GM12878 (cell line): ENCODE measurements around the gene ORAI1. TPM values are rescaled to one million over a fixed set of nuclear protein-coding genes. Genes with fewer than 3 reads are reported as not detected.

Experiments
- CBX3 ChIP-seq: fragments of 200-600 bp; sonication (generic); IDR thresholded peaks from 2 replicates; pipeline ENCODE4 v1.6.1; 2016; ENCODE audit warnings: low read depth, borderline replicate concordance
- CHD1 ChIP-seq: IDR thresholded peaks from 2 replicates; pipeline ENCODE4 v1.6.1; 2012; ENCODE audit warnings: low read depth, low read length, improper control_type of control experiment
- CREB1 ChIP-seq: IDR thresholded peaks from 2 replicates; pipeline ENCODE4 v1.6.1; 2012; ENCODE audit warnings: low read depth, mild to moderate bottlenecking, inconsistent platforms
- EED ChIP-seq: sonication (generic); IDR thresholded peaks from 2 replicates; pipeline ENCODE4 v1.6.1; 2016; ENCODE audit warnings: antibody characterized with exemption, low read depth
- EP300 ChIP-seq, 2 experiments: fragments of 150-350 bp in 1 of 2; IDR thresholded peaks; 2 replicates each; pipeline ENCODE4 v1.6.1; 2011 to 2012; ENCODE audit warnings: low read depth in 2 of 2, low read length in 2 of 2, borderline replicate concordance in 1 of 2, improper control_type of control experiment in 1 of 2, inconsistent platforms in 1 of 2; ENCODE audit not compliant: control insufficient read depth in 1 of 2
- IRF3 ChIP-seq: fragments of 450-650 bp; IDR thresholded peaks from 2 replicates; pipeline ENCODE4 v1.6.1; 2014; ENCODE audit warnings: mild to moderate bottlenecking
- JUND ChIP-seq: IDR thresholded peaks from 2 replicates; pipeline ENCODE4 v1.6.1; 2012; ENCODE audit warnings: low read depth, mild to moderate bottlenecking, low read length, improper control_type of control experiment, moderate library complexity
- MXI1 ChIP-seq: fragments of 150-350 bp; IDR thresholded peaks from 2 replicates; pipeline ENCODE4 v1.6.1; 2011; ENCODE audit warnings: low read depth, mild to moderate bottlenecking, inconsistent platforms, low read length, improper control_type of control experiment
- NFYA ChIP-seq: IDR thresholded peaks from 2 replicates; pipeline ENCODE4 v1.6.1; 2011; ENCODE audit warnings: low read depth, mild to moderate bottlenecking, low read length, improper control_type of control experiment, borderline replicate concordance
- NRF1 ChIP-seq: conservative IDR thresholded peaks from 2 replicates; pipeline ENCODE4 v1.6.1; 2011; ENCODE audit warnings: mild to moderate bottlenecking, low read depth, low read length, improper control_type of control experiment
- REST ChIP-seq: IDR thresholded peaks from 2 replicates; pipeline ENCODE4 v1.6.1; 2012; ENCODE audit warnings: mild to moderate bottlenecking, low read depth, low read length
- SPI1 ChIP-seq: IDR thresholded peaks from 2 replicates; pipeline ENCODE4 v1.6.1; 2011; ENCODE audit warnings: low read depth, mild to moderate bottlenecking, low read length, moderate library complexity, borderline replicate concordance; ENCODE audit not compliant: insufficient read depth
- SUZ12 ChIP-seq: fragments of 200-600 bp; sonication (generic); IDR thresholded peaks from one replicate; pipeline ENCODE4 v1.6.1; 2018; ENCODE audit warnings: antibody characterized with exemption, mild to moderate bottlenecking; ENCODE audit not compliant: unreplicated experiment
- TCF7 ChIP-seq: IDR thresholded peaks from 2 replicates; pipeline ENCODE4 v1.6.1; 2014; ENCODE audit warnings: antibody characterized with exemption, borderline replicate concordance
- ZNF274 ChIP-seq: IDR thresholded peaks from one replicate; pipeline ENCODE4 v1.8.0; 2011; ENCODE audit not compliant: insufficient read length, insufficient read depth
- ZNF687 ChIP-seq: fragments of 450-650 bp; IDR thresholded peaks from 2 replicates; pipeline ENCODE4 v1.6.1; 2017; ENCODE audit warnings: mild to moderate bottlenecking, moderate library complexity
- polyA plus RNA-seq, 11 experiments: library from polyadenylated mRNA; depleted of rRNA in 4 of 11; unstranded in 6 of 11; stranded (reverse) in 5 of 11; fragments of >200 nt; fragmentation: Nextera tagmentation in 4 of 11; fragmentation: Illumina TruSeq in 1 of 11; extraction: Ambion mirVana in 4 of 11; extraction: Trizol in 1 of 11; gene quantifications; 1 replicate in 1 of 11; 2 replicates in 10 of 11; pipeline versions ENCODE4 v1.2.1 to v1.2.3, GENCODE V29; 2011 to 2016; ENCODE audit warnings: inconsistent platforms in 2 of 11, missing spikeins in 2 of 11, low read depth in 1 of 11
- total RNA-seq, 4 experiments: library from RNA; depleted of rRNA in 3 of 4; stranded (reverse); fragments of >200 nt in 3 of 4; fragmentation: Illumina TruSeq in 1 of 4; extraction: Trizol in 1 of 4; gene quantifications; 2 replicates each; pipeline versions ENCODE4 v1.2.1 to v1.2.3, GENCODE V29; 2013 to 2021
- TF ChIP-seq, protein P1 (sequence below): fragments of 150-350 bp; IDR thresholded peaks from 2 replicates; pipeline ENCODE4 v1.6.1; 2014; ENCODE audit warnings: mild to moderate bottlenecking, low read depth, low read length

ORAI1 gene
- total and polyA plus RNA-seq, 10 of the 15 experiments (the other 5 are each of a cell fraction or from before 2014, with no cell fraction given) = 5.5 to 33.1 (median 11.8) TPM

DNA sequence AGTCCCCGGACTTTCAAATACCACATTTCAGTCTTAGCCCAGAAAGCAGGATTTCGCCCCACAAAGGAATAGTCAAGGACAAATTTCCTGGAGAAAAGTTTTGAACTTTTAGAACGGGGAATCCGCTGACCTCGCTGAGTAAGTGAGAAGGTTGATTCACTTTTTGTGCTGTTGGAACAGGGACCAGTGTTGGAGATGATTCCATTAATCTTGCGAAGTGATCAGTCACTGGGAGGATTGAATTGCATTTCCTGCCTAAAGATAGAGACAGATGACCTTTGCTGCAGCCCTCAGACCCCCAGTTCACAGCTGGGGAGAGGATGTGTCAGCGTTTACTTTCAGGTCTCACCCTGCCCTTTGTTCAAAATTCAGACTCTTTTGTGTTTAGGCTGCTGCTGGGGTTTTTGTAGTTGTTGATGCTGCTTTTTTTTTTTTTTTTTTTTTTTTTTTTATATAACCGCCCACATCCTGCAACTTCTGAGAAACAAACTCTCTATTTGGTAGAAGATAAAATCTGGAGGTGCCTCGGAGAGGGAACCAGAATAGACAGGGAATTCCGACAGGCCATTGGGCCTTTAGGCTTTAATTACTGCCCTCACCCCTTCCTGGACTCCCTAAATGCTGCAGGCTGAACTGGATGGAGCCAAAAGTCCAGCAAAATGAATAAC is 35.7 kb upstream of the ORAI1 start (continued):
- TF ChIP-seq REST = no peak
- TF ChIP-seq CBX3 = no peak
- TF ChIP-seq ZNF274 = no peak
- peak; percentile 51; the same call in 1 of the 2 replicates for TF ChIP-seq EED
- no peak for TF ChIP-seq ZNF687
- TF ChIP-seq SUZ12 = no peak
- no peak for TF ChIP-seq JUND
- peak; percentile 10; the same call in 1 of the 2 replicates for TF ChIP-seq SPI1
- no peak for TF ChIP-seq NRF1
- TF ChIP-seq CHD1 = no peak
- no peak for TF ChIP-seq NFYA
- peak in 1 of 2 experiments; percentile 62; a peak in 1 of 4 replicates for TF ChIP-seq EP300 (IDR thresholded peaks at IDR 0.05; ENCODE audit: borderline replicate concordance in 1 of 2, control insufficient read depth in 1 of 2, low read depth in 2 of 2, low read length in 2 of 2)
- TF ChIP-seq, protein P1, sequence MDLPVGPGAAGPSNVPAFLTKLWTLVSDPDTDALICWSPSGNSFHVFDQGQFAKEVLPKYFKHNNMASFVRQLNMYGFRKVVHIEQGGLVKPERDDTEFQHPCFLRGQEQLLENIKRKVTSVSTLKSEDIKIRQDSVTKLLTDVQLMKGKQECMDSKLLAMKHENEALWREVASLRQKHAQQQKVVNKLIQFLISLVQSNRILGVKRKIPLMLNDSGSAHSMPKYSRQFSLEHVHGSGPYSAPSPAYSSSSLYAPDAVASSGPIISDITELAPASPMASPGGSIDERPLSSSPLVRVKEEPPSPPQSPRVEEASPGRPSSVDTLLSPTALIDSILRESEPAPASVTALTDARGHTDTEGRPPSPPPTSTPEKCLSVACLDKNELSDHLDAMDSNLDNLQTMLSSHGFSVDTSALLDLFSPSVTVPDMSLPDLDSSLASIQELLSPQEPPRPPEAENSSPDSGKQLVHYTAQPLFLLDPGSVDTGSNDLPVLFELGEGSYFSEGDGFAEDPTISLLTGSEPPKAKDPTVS = no peak
- no peak for TF ChIP-seq MXI1
- 0 out of 2 replicates have a peak, but pooled peaks have one; percentile 44 for TF ChIP-seq TCF7
- TF ChIP-seq IRF3 = no peak
- no peak for TF ChIP-seq CREB1
